ENCODE data around the gene KLHDC7A. TPM values are rescaled to one million over a fixed set of nuclear protein-coding genes. Genes with fewer than 3 reads are reported as not detected.

KLHDC7A gene
- total and polyA plus RNA-seq, 2 experiments from 2014 or later = not detected

DNA sequence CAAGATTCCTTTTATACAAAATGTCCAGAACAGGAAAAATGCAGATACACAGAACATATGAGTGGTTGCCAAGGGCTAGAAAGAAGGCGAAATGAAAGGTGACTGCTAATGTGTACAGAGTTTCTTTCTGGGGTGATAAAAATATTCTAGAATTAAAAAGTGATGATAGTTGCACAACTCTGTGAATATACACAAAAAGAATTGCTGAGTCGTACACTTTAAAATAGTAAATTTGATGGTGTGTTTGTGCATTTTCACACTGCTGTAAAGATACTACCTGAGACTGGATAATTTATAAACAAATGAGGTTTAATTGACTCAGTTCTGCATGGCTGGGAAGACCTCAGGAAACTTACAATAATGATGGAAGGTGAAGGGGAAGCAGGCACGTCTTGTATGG lies 23.9 kb downstream of the KLHDC7A start:
- Histone ChIP-seq H2AFZ (no peak overlapping the region), H3F3A (ENCODE audit: insufficient read depth) (no peaks in the 10 kb centered on the region), H3K9ac (no peak overlapping the region), H3K9me2 (ENCODE audit: insufficient read depth) (no peaks in the 10 kb centered on the region), H3K79me2 (ENCODE audit: insufficient read depth) (no peaks in the 10 kb centered on the region), H3K4me3 (no peak overlapping the region), H3K4me2 (ENCODE audit: unreplicated experiment) (no peak overlapping the region), H3K4me1 (ENCODE audit: insufficient read depth) (no peaks in the 10 kb centered on the region), H4K20me1 (ENCODE audit: insufficient read depth) (no peaks in the 10 kb centered on the region), H3K9me3 (ENCODE audit: low read depth) (no peaks in the 10 kb centered on the region), H3K36me3 (ENCODE audit: low read depth) (no peaks in the 10 kb centered on the region), H3K27ac (no peak overlapping the region), H3K27me3 (replicated peaks; ENCODE audit: insufficient read depth) (no peaks in the 10 kb centered on the region)
- in situ Hi-C loops (cut with MboI) = no loop called here
- TF ChIP-seq EZH2 (IDR thresholded peaks at IDR 0.05; ENCODE audit: insufficient read depth, poor library complexity, severe bottlenecking) (no peak), EZH2phosphoT487 (IDR thresholded peaks at IDR 0.05; ENCODE audit: insufficient read depth, low read depth) (no peak)
- 28 to 36% methylated on average over 3 of the region's 3 CpGs for WGBS, 2 experiments (ENCODE audit: low coverage in 1 of 2, low lambda C conversion rate in 2 of 2, missing lambda C conversion rate in 2 of 2)
- no peak for DNase-seq

- Histone ChIP-seq H3K4me3 (no peak overlapping the region), H3K9ac (no peak overlapping the region), H3K4me2 (ENCODE audit: unreplicated experiment) (no peak overlapping the region), H2AFZ (no peak overlapping the region), H3K79me2 (ENCODE audit: insufficient read depth) (no peaks in the 10 kb centered on the region), H3K27me3 (replicated peaks; ENCODE audit: insufficient read depth) (no peaks in the 10 kb centered on the region), H3K27ac (no peak overlapping the region), H4K20me1 (ENCODE audit: insufficient read depth) (no peaks in the 10 kb centered on the region), H3F3A (ENCODE audit: insufficient read depth) (no peaks in the 10 kb centered on the region), H3K9me2 (ENCODE audit: insufficient read depth) (no peaks in the 10 kb centered on the region), H3K4me1 (ENCODE audit: insufficient read depth) (no peaks in the 10 kb centered on the region), H3K36me3 (ENCODE audit: low read depth) (no peaks in the 10 kb centered on the region), H3K9me3 (ENCODE audit: low read depth) (no peaks in the 10 kb centered on the region)
- TF ChIP-seq EZH2 (IDR thresholded peaks at IDR 0.05; ENCODE audit: insufficient read depth, poor library complexity, severe bottlenecking) (no peak), EZH2phosphoT487 (IDR thresholded peaks at IDR 0.05; ENCODE audit: insufficient read depth, low read depth) (no peak)
- no peak for DNase-seq
- in situ Hi-C loops (cut with MboI) = no loop called here
These were observed 24.9 kb downstream of the KLHDC7A start for GRCh38 chr1:18505666-18506065.

GRCh38 chr1:18508084-18508483 lies 27.4 kb downstream of the KLHDC7A start:
- Histone ChIP-seq H4K20me1 (ENCODE audit: insufficient read depth) (no peaks in the 10 kb centered on the region), H3K27me3 (replicated peaks; ENCODE audit: insufficient read depth) (no peaks in the 10 kb centered on the region), H2AFZ (no peak overlapping the region), H3K9ac (no peak overlapping the region), H3K4me3 (no peak overlapping the region), H3K27ac (no peak overlapping the region), H3F3A (ENCODE audit: insufficient read depth) (no peaks in the 10 kb centered on the region), H3K9me3 (ENCODE audit: low read depth) (no peaks in the 10 kb centered on the region), H3K36me3 (ENCODE audit: low read depth) (no peaks in the 10 kb centered on the region), H3K9me2 (ENCODE audit: insufficient read depth) (no peaks in the 10 kb centered on the region), H3K4me2 (ENCODE audit: unreplicated experiment) (no peak overlapping the region), H3K4me1 (ENCODE audit: insufficient read depth) (no peaks in the 10 kb centered on the region), H3K79me2 (ENCODE audit: insufficient read depth) (no peaks in the 10 kb centered on the region)
- TF ChIP-seq EZH2phosphoT487 (IDR thresholded peaks at IDR 0.05; ENCODE audit: insufficient read depth, low read depth) = no peak
- TF ChIP-seq EZH2 (IDR thresholded peaks at IDR 0.05; ENCODE audit: insufficient read depth, poor library complexity, severe bottlenecking) = no peak
- in situ Hi-C loops (cut with MboI) = no loop called here
- WGBS, 2 experiments (ENCODE audit: low coverage in 1 of 2, low lambda C conversion rate in 2 of 2, missing lambda C conversion rate in 2 of 2) = 3 to 5% methylated on average over 1 of the region's 1 CpG
- DNase-seq = no peak

- Histone ChIP-seq H4K20me1 (ENCODE audit: insufficient read depth) (no peaks in the 10 kb centered on the region), H3K79me2 (ENCODE audit: insufficient read depth) (no peaks in the 10 kb centered on the region), H3K4me3 (no peak overlapping the region), H3K4me1 (ENCODE audit: insufficient read depth) (no peaks in the 10 kb centered on the region), H3K4me2 (ENCODE audit: unreplicated experiment) (no peak overlapping the region), H3K9me3 (ENCODE audit: low read depth) (no peaks in the 10 kb centered on the region), H3K9me2 (ENCODE audit: insufficient read depth) (no peaks in the 10 kb centered on the region), H3K27me3 (replicated peaks; ENCODE audit: insufficient read depth) (no peaks in the 10 kb centered on the region), H3F3A (ENCODE audit: insufficient read depth) (no peaks in the 10 kb centered on the region), H2AFZ (no peak overlapping the region), H3K36me3 (ENCODE audit: low read depth) (no peaks in the 10 kb centered on the region), H3K27ac (no peak overlapping the region), H3K9ac (no peak overlapping the region)
- TF ChIP-seq EZH2phosphoT487 (IDR thresholded peaks at IDR 0.05; ENCODE audit: insufficient read depth, low read depth) (no peak), EZH2 (IDR thresholded peaks at IDR 0.05; ENCODE audit: insufficient read depth, poor library complexity, severe bottlenecking) (no peak)
- WGBS, 2 experiments (ENCODE audit: low coverage in 1 of 2, low lambda C conversion rate in 2 of 2, missing lambda C conversion rate in 2 of 2) = 65 to 66% methylated on average over 5 of the region's 5 CpGs
- in situ Hi-C loops (cut with MboI) = no loop called here
- DNase-seq = no peak
These were observed 30.6 kb downstream of the KLHDC7A start for GRCh38 chr1:18511149-18511873.

DNA sequence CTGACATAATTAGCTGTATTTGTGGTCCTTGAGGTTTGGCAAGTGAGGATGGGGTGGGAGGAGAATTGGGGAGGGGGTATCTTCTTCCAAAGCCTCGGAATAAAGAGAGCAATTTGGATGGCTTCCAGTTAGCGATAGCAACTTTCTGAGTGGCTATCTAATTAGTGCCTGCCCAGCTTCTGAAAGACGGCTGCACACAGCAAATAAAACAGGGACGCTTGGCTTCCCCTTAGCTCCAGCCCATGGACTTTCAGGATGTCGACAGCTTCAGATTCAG lies 31.1 kb downstream of the KLHDC7A start:
- Histone ChIP-seq H3K4me3 (no peak overlapping the region), H2AFZ (no peak overlapping the region), H3K4me2 (ENCODE audit: unreplicated experiment) (no peak overlapping the region), H3K27ac (no peak overlapping the region), H3F3A (ENCODE audit: insufficient read depth) (no peaks in the 10 kb centered on the region), H3K9me3 (ENCODE audit: low read depth) (no peaks in the 10 kb centered on the region), H3K79me2 (ENCODE audit: insufficient read depth) (no peaks in the 10 kb centered on the region), H3K4me1 (ENCODE audit: insufficient read depth) (no peaks in the 10 kb centered on the region), H4K20me1 (ENCODE audit: insufficient read depth) (no peaks in the 10 kb centered on the region), H3K9me2 (ENCODE audit: insufficient read depth) (no peaks in the 10 kb centered on the region), H3K27me3 (replicated peaks; ENCODE audit: insufficient read depth) (no peaks in the 10 kb centered on the region), H3K9ac (no peak overlapping the region), H3K36me3 (ENCODE audit: low read depth) (no peaks in the 10 kb centered on the region)
- WGBS, 2 experiments (ENCODE audit: low coverage in 1 of 2, low lambda C conversion rate in 2 of 2, missing lambda C conversion rate in 2 of 2) = 25 to 26% methylated on average over 5 of the region's 5 CpGs
- no peak for TF ChIP-seq EZH2phosphoT487 (IDR thresholded peaks at IDR 0.05; ENCODE audit: insufficient read depth, low read depth)
- TF ChIP-seq EZH2 (IDR thresholded peaks at IDR 0.05; ENCODE audit: insufficient read depth, poor library complexity, severe bottlenecking) = no peak
- DNase-seq = no peak
- in situ Hi-C loops (cut with MboI) = no loop called here

All from GM23248 (cell line).